Osteoblast (primary cell): ENCODE measurements around the gene C15orf39. TPM values are rescaled to one million over a fixed set of nuclear protein-coding genes. Genes with fewer than 3 reads are reported as not detected.

Experiments used
- DNase-seq: peaks from one replicate; pipeline ENCODE4 v3.0.0; 2011; ENCODE audit warnings: low spot score, mixed read lengths; ENCODE audit not compliant: insufficient read length; ENCODE audit errors: missing footprints
- H2AFZ ChIP-seq: 2 replicates; pipeline ENCODE4 v1.6.0; 2011; ENCODE audit warnings: mild to moderate bottlenecking, low read length
- H3K27ac ChIP-seq: 2 replicates; pipeline ENCODE4 v1.5.1; 2011; ENCODE audit warnings: mild to moderate bottlenecking, low read depth, low read length, moderate library complexity
- H3K27me3 ChIP-seq: 2 replicates; pipeline ENCODE4 v1.6.0; 2012; ENCODE audit warnings: mild to moderate bottlenecking, control low read depth, inconsistent platforms, low read length, moderate library complexity; ENCODE audit not compliant: insufficient read depth
- H3K36me3 ChIP-seq: 2 replicates; pipeline ENCODE4 v1.5.1; 2011; ENCODE audit warnings: mild to moderate bottlenecking, low read length, control low read depth, moderate library complexity; ENCODE audit not compliant: insufficient read depth
- H3K4me1 ChIP-seq: 2 replicates; pipeline ENCODE4 v1.5.1; 2011; ENCODE audit warnings: mild to moderate bottlenecking, low read length, control low read depth, moderate library complexity; ENCODE audit not compliant: insufficient read depth
- H3K4me2 ChIP-seq: 2 replicates; pipeline ENCODE4 v1.6.0; 2011; ENCODE audit warnings: mild to moderate bottlenecking, low read length; ENCODE audit not compliant: insufficient read depth
- H3K4me3 ChIP-seq: fragments of 200-600 bp; sonication (generic); 3 replicates; pipeline ENCODE4 v1.5.1; 2012; ENCODE audit warnings: mild to moderate bottlenecking, low read length, inconsistent platforms; ENCODE audit not compliant: insufficient read depth
- H3K79me2 ChIP-seq: 2 replicates; pipeline ENCODE4 v1.6.0; 2012; ENCODE audit warnings: mild to moderate bottlenecking, low read length, control low read depth, inconsistent platforms; ENCODE audit not compliant: insufficient read depth
- H3K9me3 ChIP-seq: 2 replicates; pipeline ENCODE4 v1.5.1; 2011; ENCODE audit warnings: low read depth, low read length, control low read depth
- H4K20me1 ChIP-seq: 2 replicates; pipeline ENCODE4 v1.6.0; 2012; ENCODE audit warnings: mild to moderate bottlenecking, low read length, control low read depth; ENCODE audit not compliant: insufficient read depth
- CTCF ChIP-seq: IDR thresholded peaks from 2 replicates; pipeline ENCODE4 v1.5.1; 2011; ENCODE audit warnings: mild to moderate bottlenecking, low read depth, low read length, moderate library complexity; ENCODE audit errors: extremely low read depth
- total RNA-seq: library from RNA; depleted of rRNA; stranded (reverse); fragments of >200 nt; gene quantifications from 2 replicates; pipeline ENCODE4 v1.2.3, GENCODE V29; 2012

Gene C15orf39
- total RNA-seq, 1 donor: 6.5 TPM

GRCh38 chr15:75233504-75234190, 32.0 kb downstream of the C15orf39 start:
- Histone ChIP-seq H3K79me2 (no peaks in the 10 kb centered on the region), H3K4me2 (no peak overlapping the region), H3K4me3 (no peak overlapping the region), H3K36me3 (no peaks in the 10 kb centered on the region), H2AFZ (no peak overlapping the region), H3K27me3 (peaks cover 45% of the 10 kb centered on the region), H3K4me1 (no peaks in the 10 kb centered on the region), H4K20me1 (peaks cover 4% of the 10 kb centered on the region), H3K27ac (no peak overlapping the region), H3K9me3 (no peaks in the 10 kb centered on the region)
- DNase-seq: peak; percentile 55
- no peak for TF ChIP-seq CTCF

- Histone ChIP-seq H3K36me3 (no peaks in the 10 kb centered on the region), H3K27ac (no peak overlapping the region), H4K20me1 (peaks cover 3% of the 10 kb centered on the region), H3K9me3 (no peaks in the 10 kb centered on the region), H2AFZ (no peak overlapping the region), H3K27me3 (peaks cover 50% of the 10 kb centered on the region), H3K4me3 (no peak overlapping the region), H3K79me2 (no peaks in the 10 kb centered on the region), H3K4me2 (no peak overlapping the region), H3K4me1 (no peaks in the 10 kb centered on the region)
- no peak for TF ChIP-seq CTCF
- DNase-seq: peak; percentile 72
Measured at GRCh38 chr15:75234191-75234810, 32.6 kb downstream of the C15orf39 start.

- no peaks in the 10 kb centered on the region for H3K79me2 ChIP-seq
- no peak overlapping the region for H3K27ac ChIP-seq
- H4K20me1 ChIP-seq: no peaks in the 10 kb centered on the region
- no peaks in the 10 kb centered on the region for H3K9me3 ChIP-seq
- no peaks in the 10 kb centered on the region for H3K36me3 ChIP-seq
- H2AFZ ChIP-seq: no peak overlapping the region
- no peaks in the 10 kb centered on the region for H3K4me1 ChIP-seq
- no peak overlapping the region for H3K4me3 ChIP-seq
- TF ChIP-seq CTCF: no peak
- peaks cover 54% of the 10 kb centered on the region for H3K27me3 ChIP-seq
- peak; percentile 67 for DNase-seq
- H3K4me2 ChIP-seq: no peak overlapping the region
Measured at GRCh38 chr15:75235051-75235673, 33.5 kb downstream of the C15orf39 start.
